Activated naive CD4-positive, alpha-beta T cell treated with anti-CD3 and anti-CD28 coated beads for 36 hours (primary cell): ENCODE measurements around the gene IQUB. TPM values are rescaled to one million over a fixed set of nuclear protein-coding genes. Genes with fewer than 3 reads are reported as not detected.

Source experiments
- CTCF ChIA-PET: fragments of 350-600 bp; sonication (Branson Sonifier 250); formaldehyde crosslinking; loops from one replicate; lab custom pipeline; 2021; ENCODE audit warnings: antibody characterized with exemption; lab: Charles Lee
- DNase-seq: peaks from one replicate; pipeline ENCODE4 v3.0.0-alpha.2; 2020
- H3K27ac Mint-ChIP-seq: one replicate; pipeline ENCODE4 v1.8.0; 2021; ENCODE audit warnings: mild to moderate bottlenecking, mixed read lengths
- H3K27me3 Mint-ChIP-seq: one replicate; pipeline ENCODE4 v1.8.0; 2021; ENCODE audit warnings: low read depth, mixed read lengths
- H3K36me3 Mint-ChIP-seq: one replicate; pipeline ENCODE4 v1.8.0; 2021; ENCODE audit warnings: low read depth, mixed read lengths
- H3K4me1 Mint-ChIP-seq: one replicate; pipeline ENCODE4 v1.8.0; 2021; ENCODE audit warnings: low read depth, mixed read lengths
- H3K4me3 Mint-ChIP-seq: one replicate; pipeline ENCODE4 v1.8.0; 2021; ENCODE audit warnings: mild to moderate bottlenecking, moderate library complexity, mixed read lengths
- H3K9me3 Mint-ChIP-seq: one replicate; pipeline ENCODE4 v1.8.0; 2021; ENCODE audit warnings: mixed read lengths
- intact Hi-C: fragments of 100-400 bp; cut with micrococcal nuclease; formaldehyde crosslinking; loops from one replicate; pipeline ENCODE4 v1.15.1; 2023
- total RNA-seq, 2 experiments: library from RNA; stranded (reverse); gene quantifications; one replicate each; pipeline ENCODE4 v1.2.3, GENCODE V29; 2021

The IQUB gene
- total RNA-seq = under 1 TPM in 1 of 2 experiments, not detected in 1; 0.07 TPM

GRCh38 chr7:123534383-123535260, at the start of gene IQUB:
IQUB (minus strand) TSS chr7:123534595; CDS start chr7:123512340, 22,255 bp downstream.
- Mint-ChIP-seq H3K4me1 (peaks cover 27% of the 10 kb centered on the region), H3K27me3 (peaks cover 18% of the 10 kb centered on the region), H3K9me3 (no peaks in the 10 kb centered on the region), H3K4me3 (peak within 1 kb of the TSS; percentile 92), H3K36me3 (no peaks in the 10 kb centered on the region), H3K27ac (peak within 1 kb of the TSS; percentile 82)
- CTCF ChIA-PET = interaction anchor here (0.7 to 1.3 kb wide), 2 partner anchors 40 to 167 kb away, joined by 3 read pairs; no protein-coding TSS in a partner anchor
- peak; percentile 99 for DNase-seq
- intact Hi-C loops = loop anchor here (1.0 kb wide), 3 partner anchors 23 to 290 kb away; partner anchors contain the start of genes NDUFA5 and WASL

GRCh38 chr7:123583821-123584220, 49.4 kb upstream of the IQUB start:
- intact Hi-C loops = no loop called here
- Mint-ChIP-seq H3K27me3 (peaks cover 4% of the 10 kb centered on the region), H3K36me3 (no peaks in the 10 kb centered on the region), H3K27ac (no peak overlapping the region), H3K9me3 (no peaks in the 10 kb centered on the region), H3K4me1 (no peaks in the 10 kb centered on the region), H3K4me3 (no peak overlapping the region)
- CTCF ChIA-PET = no interaction called here
- DNase-seq = no peak

- Mint-ChIP-seq H3K27me3 (peaks cover 9% of the 10 kb centered on the region), H3K4me1 (no peaks in the 10 kb centered on the region), H3K36me3 (no peaks in the 10 kb centered on the region), H3K9me3 (no peaks in the 10 kb centered on the region), H3K4me3 (no peak overlapping the region), H3K27ac (no peak overlapping the region)
- no peak for DNase-seq
- intact Hi-C loops = loop anchor here (1.0 to 2.0 kb wide), 3 partner anchors 120 to 292 kb away; no protein-coding TSS in a partner anchor
- CTCF ChIA-PET = interaction anchor here (0.6 to 1.1 kb wide), 5 partner anchors 11 to 1080 kb away, joined by 3 read pairs; no protein-coding TSS in a partner anchor
Measured at GRCh38 chr7:123581162-123581459, 46.7 kb upstream of the IQUB start.

- Mint-ChIP-seq H3K9me3 (no peaks in the 10 kb centered on the region), H3K4me1 (no peaks in the 10 kb centered on the region), H3K4me3 (no peak overlapping the region), H3K27me3 (peaks cover 9% of the 10 kb centered on the region), H3K27ac (no peak overlapping the region), H3K36me3 (no peaks in the 10 kb centered on the region)
- intact Hi-C loops = loop anchor here (1.0 to 2.0 kb wide), 3 partner anchors 121 to 292 kb away; no protein-coding TSS in a partner anchor
- CTCF ChIA-PET = interaction anchor here (0.7 to 1.4 kb wide), 5 partner anchors 12 to 288 kb away, joined by 3 read pairs; no protein-coding TSS in a partner anchor
- peak; percentile 12 for DNase-seq
Measured at GRCh38 chr7:123580406-123581161, 46.2 kb upstream of the IQUB start.

- H3K36me3 Mint-ChIP-seq = no peaks in the 10 kb centered on the region
- H3K4me1 Mint-ChIP-seq = no peaks in the 10 kb centered on the region
- intact Hi-C loops = no loop called here
- no peak for DNase-seq
- H3K27ac Mint-ChIP-seq = no peak overlapping the region
- no peak overlapping the region for H3K4me3 Mint-ChIP-seq
- no peaks in the 10 kb centered on the region for H3K9me3 Mint-ChIP-seq
- H3K27me3 Mint-ChIP-seq = peaks cover 10% of the 10 kb centered on the region
- CTCF ChIA-PET = interaction anchor here (1.4 kb wide), 1 partner anchor 289 kb away, joined by 3 read pairs; no protein-coding TSS in a partner anchor
Measured at GRCh38 chr7:123579416-123579815, 45.0 kb upstream of the IQUB start.

GRCh38 chr7:123573896-123574467, 39.6 kb upstream of the IQUB start:
- no peak for DNase-seq
- Mint-ChIP-seq H3K36me3 (no peaks in the 10 kb centered on the region), H3K4me1 (no peaks in the 10 kb centered on the region), H3K27me3 (peaks cover 6% of the 10 kb centered on the region), H3K4me3 (no peak overlapping the region), H3K27ac (no peak overlapping the region), H3K9me3 (no peaks in the 10 kb centered on the region)
- CTCF ChIA-PET = no interaction called here
- intact Hi-C loops = no loop called here

GRCh38 chr7:123573341-123573740, 38.9 kb upstream of the IQUB start:
- intact Hi-C loops = no loop called here
- H3K4me3 Mint-ChIP-seq = no peak overlapping the region
- CTCF ChIA-PET = interaction anchor here (0.7 kb wide), 1 partner anchor 12 kb away, joined by 4 read pairs; no protein-coding TSS in a partner anchor
- H3K27ac Mint-ChIP-seq = no peak overlapping the region
- peaks cover 4% of the 10 kb centered on the region for H3K27me3 Mint-ChIP-seq
- H3K36me3 Mint-ChIP-seq = no peaks in the 10 kb centered on the region
- DNase-seq = no peak
- H3K4me1 Mint-ChIP-seq = no peaks in the 10 kb centered on the region
- no peaks in the 10 kb centered on the region for H3K9me3 Mint-ChIP-seq

GRCh38 chr7:123571684-123572083, 37.3 kb upstream of the IQUB start:
- DNase-seq = no peak
- peaks cover 1% of the 10 kb centered on the region for H3K27me3 Mint-ChIP-seq
- no peak overlapping the region for H3K4me3 Mint-ChIP-seq
- no peaks in the 10 kb centered on the region for H3K9me3 Mint-ChIP-seq
- H3K27ac Mint-ChIP-seq = no peak overlapping the region
- no peaks in the 10 kb centered on the region for H3K36me3 Mint-ChIP-seq
- CTCF ChIA-PET = no interaction called here
- no peaks in the 10 kb centered on the region for H3K4me1 Mint-ChIP-seq
- intact Hi-C loops = no loop called here

- no peaks in the 10 kb centered on the region for H3K36me3 Mint-ChIP-seq
- no peak overlapping the region for H3K27ac Mint-ChIP-seq
- H3K4me1 Mint-ChIP-seq = no peaks in the 10 kb centered on the region
- CTCF ChIA-PET = no interaction called here
- intact Hi-C loops = no loop called here
- no peak overlapping the region for H3K4me3 Mint-ChIP-seq
- DNase-seq = no peak
- H3K27me3 Mint-ChIP-seq = peaks cover 1% of the 10 kb centered on the region
- H3K9me3 Mint-ChIP-seq = no peaks in the 10 kb centered on the region
Measured at GRCh38 chr7:123571187-123571586, 36.8 kb upstream of the IQUB start.

- DNase-seq = no peak
- CTCF ChIA-PET = no interaction called here
- Mint-ChIP-seq H3K9me3 (no peaks in the 10 kb centered on the region), H3K27ac (no peak overlapping the region), H3K27me3 (peaks cover 1% of the 10 kb centered on the region), H3K36me3 (no peaks in the 10 kb centered on the region), H3K4me3 (no peak overlapping the region), H3K4me1 (no peaks in the 10 kb centered on the region)
- intact Hi-C loops = no loop called here
Measured at GRCh38 chr7:123570390-123571182, 36.2 kb upstream of the IQUB start.

- Mint-ChIP-seq H3K9me3 (no peaks in the 10 kb centered on the region), H3K4me3 (no peak overlapping the region), H3K4me1 (no peaks in the 10 kb centered on the region), H3K27ac (no peak overlapping the region), H3K36me3 (no peaks in the 10 kb centered on the region), H3K27me3 (no peaks in the 10 kb centered on the region)
- no peak for DNase-seq
- CTCF ChIA-PET = interaction anchor here (0.6 to 1.1 kb wide), 3 partner anchors 11 to 55 kb away, joined by 3 read pairs; no protein-coding TSS in a partner anchor
- intact Hi-C loops = no loop called here
Measured at GRCh38 chr7:123569352-123570010, 35.1 kb upstream of the IQUB start.
